H9 (cell line): Measurements from ENCODE around the gene NFKBIA. TPM values are rescaled to one million over a fixed set of nuclear protein-coding genes. Genes with fewer than 3 reads are reported as not detected.

Experiments used
- DNase-seq: peaks from one replicate; pipeline ENCODE4 v3.0.0-alpha.2; 2017
- H2AFZ ChIP-seq: one replicate; pipeline ENCODE4 v1.6.1; 2013; ENCODE audit warnings: mild to moderate bottlenecking, low read length, control low read depth, moderate library complexity
- H2AK5ac ChIP-seq: 2 replicates; pipeline ENCODE4 v1.6.1; 2013; ENCODE audit warnings: low read length, control low read depth, mixed read lengths; ENCODE audit not compliant: insufficient read length
- H2BK120ac ChIP-seq: one replicate; pipeline ENCODE4 v1.6.1; 2013; ENCODE audit warnings: low read depth, mild to moderate bottlenecking, low read length, control low read depth, inconsistent platforms; ENCODE audit not compliant: poor library complexity, severe bottlenecking
- H2BK12ac ChIP-seq: 2 replicates; pipeline ENCODE4 v1.6.1; 2013; ENCODE audit warnings: low read length, control low read depth, mixed read lengths, low read depth; ENCODE audit not compliant: insufficient read length
- H2BK15ac ChIP-seq: 2 replicates; pipeline ENCODE4 v1.6.1; 2013; ENCODE audit warnings: low read depth, low read length, control low read depth
- H2BK20ac ChIP-seq: one replicate; pipeline ENCODE4 v1.6.1; 2013; ENCODE audit warnings: low read depth, mild to moderate bottlenecking, low read length, control low read depth, inconsistent platforms; ENCODE audit not compliant: poor library complexity, severe bottlenecking
- H2BK5ac ChIP-seq: 2 replicates; pipeline ENCODE4 v1.6.1; 2013; ENCODE audit warnings: low read length, control low read depth, mixed read lengths; ENCODE audit not compliant: insufficient read length
- H3K14ac ChIP-seq: 2 replicates; pipeline ENCODE4 v1.6.1; 2013; ENCODE audit warnings: low read length, control low read depth; ENCODE audit not compliant: insufficient read depth
- H3K18ac ChIP-seq: 2 replicates; pipeline ENCODE4 v1.6.1; 2013; ENCODE audit warnings: low read depth, mild to moderate bottlenecking, mixed read lengths, low read length, control low read depth; ENCODE audit not compliant: insufficient read length
- H3K23ac ChIP-seq: 2 replicates; pipeline ENCODE4 v1.6.1; 2013; ENCODE audit warnings: low read length, control low read depth, mixed read lengths, low read depth; ENCODE audit not compliant: insufficient read length
- H3K23me2 ChIP-seq: 2 replicates; pipeline ENCODE4 v1.6.1; 2013; ENCODE audit warnings: low read depth, mild to moderate bottlenecking, mixed read lengths, low read length, control low read depth; ENCODE audit not compliant: insufficient read length, poor library complexity, severe bottlenecking
- H3K27ac ChIP-seq: 2 replicates; pipeline ENCODE4 v1.5.1; 2013; ENCODE audit warnings: low read length, control low read depth, mixed read lengths, low read depth; ENCODE audit not compliant: insufficient read length
- H3K27me3 ChIP-seq: 2 replicates; pipeline ENCODE4 v1.6.1; 2013; ENCODE audit warnings: low read length, control low read depth, inconsistent platforms; ENCODE audit not compliant: insufficient read depth
- H3K4ac ChIP-seq: 2 replicates; pipeline ENCODE4 v1.6.1; 2013; ENCODE audit warnings: low read depth, mild to moderate bottlenecking, control low read depth, inconsistent platforms, low read length, moderate library complexity
- H3K4me1 ChIP-seq: 2 replicates; pipeline ENCODE4 v1.6.1; 2013; ENCODE audit warnings: low read length, control low read depth, inconsistent platforms; ENCODE audit not compliant: insufficient read depth
- H3K4me2 ChIP-seq: 2 replicates; pipeline ENCODE4 v1.6.1; 2013; ENCODE audit warnings: low read length, control low read depth, mixed read lengths; ENCODE audit not compliant: insufficient read length, insufficient read depth
- H3K56ac ChIP-seq: 2 replicates; pipeline ENCODE4 v1.6.1; 2013; ENCODE audit warnings: low read depth, mild to moderate bottlenecking, mixed read lengths, low read length, control low read depth; ENCODE audit not compliant: insufficient read length
- H3K79me1 ChIP-seq: 2 replicates; pipeline ENCODE4 v1.6.1; 2013; ENCODE audit warnings: low read depth, mild to moderate bottlenecking, moderate library complexity, low read length, control low read depth, inconsistent platforms; ENCODE audit not compliant: insufficient read depth, poor library complexity, severe bottlenecking
- H3K79me2 ChIP-seq: 2 replicates; pipeline ENCODE4 v1.6.1; 2013; ENCODE audit warnings: low read length, control low read depth, inconsistent platforms; ENCODE audit not compliant: insufficient read depth
- H3K9ac ChIP-seq: 2 replicates; pipeline ENCODE4 v1.6.1; 2013; ENCODE audit warnings: low read length, control low read depth, mixed read lengths; ENCODE audit not compliant: insufficient read length; ENCODE audit errors: extremely low read depth
- H3K9me3 ChIP-seq: one replicate; pipeline ENCODE4 v1.6.1; 2013; ENCODE audit warnings: low read depth, low read length, inconsistent platforms; ENCODE audit not compliant: control insufficient read depth
- H3T11ph ChIP-seq: one replicate; pipeline ENCODE4 v1.6.1; 2013; ENCODE audit warnings: mild to moderate bottlenecking, low read length, control low read depth, inconsistent platforms
- H4K20me1 ChIP-seq: one replicate; pipeline ENCODE4 v1.6.1; 2013; ENCODE audit not compliant: control insufficient read depth, insufficient read length, insufficient read depth
- H4K5ac ChIP-seq: 2 replicates; pipeline ENCODE4 v1.6.1; 2013; ENCODE audit warnings: low read depth, mild to moderate bottlenecking, mixed read lengths, low read length, control low read depth; ENCODE audit not compliant: insufficient read length
- H4K8ac ChIP-seq: replicated peaks from 2 replicates; pipeline ENCODE4 v1.6.1; 2013; ENCODE audit warnings: low read length, control low read depth, mixed read lengths, low read depth; ENCODE audit not compliant: insufficient read length
- H4K91ac ChIP-seq: 2 replicates; pipeline ENCODE4 v1.6.1; 2013; ENCODE audit warnings: low read depth, mild to moderate bottlenecking, moderate library complexity, mixed read lengths, low read length, control low read depth; ENCODE audit not compliant: insufficient read length
- H3K27ac Mint-ChIP-seq, 3 experiments: 2 replicates in 2 of 3; 3 replicates in 1 of 3; pipeline ENCODE4 v1.8.0; 2020 to 2021; ENCODE audit warnings: mixed read lengths in 3 of 3, mild to moderate bottlenecking in 1 of 3, moderate library complexity in 1 of 3
- H3K27me3 Mint-ChIP-seq: 2 replicates; pipeline ENCODE4 v1.8.0; 2021; ENCODE audit warnings: low read depth, mild to moderate bottlenecking, moderate library complexity, mixed read lengths
- H3K36me3 Mint-ChIP-seq, 3 experiments: 2 replicates in 2 of 3; 3 replicates in 1 of 3; pipeline ENCODE4 v1.8.0; 2020 to 2021; ENCODE audit warnings: low read depth in 3 of 3, mixed read lengths in 3 of 3; ENCODE audit not compliant: insufficient read depth in 1 of 3
- H3K4me1 Mint-ChIP-seq, 2 experiments: 2 replicates each; pipeline ENCODE4 v1.8.0; 2020; ENCODE audit warnings: mixed read lengths in 2 of 2
- H3K4me3 Mint-ChIP-seq, 2 experiments: 2 replicates in 1 of 2; 3 replicates in 1 of 2; pipeline ENCODE4 v1.8.0; 2020 to 2021; ENCODE audit warnings: mild to moderate bottlenecking in 2 of 2, mixed read lengths in 2 of 2, moderate library complexity in 1 of 2
- H3K9me3 Mint-ChIP-seq, 2 experiments: 2 replicates in 1 of 2; 3 replicates in 1 of 2; pipeline ENCODE4 v1.8.0; 2020; ENCODE audit warnings: mild to moderate bottlenecking in 2 of 2, mixed read lengths in 2 of 2, moderate library complexity in 1 of 2
- CTCF ChIP-seq: fragments of 200-600 bp; sonication (generic); conservative IDR thresholded peaks from 3 replicates; pipeline ENCODE4 v1.8.0; 2021; ENCODE audit warnings: antibody characterized with exemption, mild to moderate bottlenecking
- WGBS: extraction: QIAGEN DNeasy Blood & Tissue Kit; methylation state at CpG from one replicate; pipeline ENCODE4 v1.1.7; 2013; ENCODE audit warnings: missing lambda C conversion rate, low lambda C conversion rate, mixed read lengths; ENCODE audit not compliant: insufficient read length; ENCODE audit errors: extremely low coverage; 5-methylcytosine and 5-hydroxymethylcytosine counted together
- total RNA-seq: library from RNA; stranded (reverse); gene quantifications from 2 replicates; pipeline ENCODE4 v1.2.1, GENCODE V29; 2021

NFKBIA gene
- total RNA-seq, 1 experiment from 2014 or later: 38.4 TPM

GRCh38 chr14:35401422-35402265 is 2.9 kb downstream of the NFKBIA start:
- Mint-ChIP-seq H3K4me1 (peaks cover 50 to 52% of the 10 kb centered on the region in 2 experiments), H3K36me3 (peaks cover 20 to 43% (median 37%) of the 10 kb centered on the region in 3 experiments; a peak in 6 of 7 replicates), H3K4me3 (no peak overlapping the region; a peak in 1 of 5 replicates), H3K9me3 (no peaks in the 10 kb centered on the region), H3K27me3 (no peaks in the 10 kb centered on the region), H3K27ac (no peak overlapping the region; a peak in 1 of 7 replicates)
- Histone ChIP-seq H4K20me1 (no peaks in the 10 kb centered on the region), H3K27ac (no peak overlapping the region), H4K8ac (no peak overlapping the region), H3K4me2 (no peak overlapping the region), H2AFZ (no peak overlapping the region), H2BK20ac (no peak overlapping the region), H3K23me2 (peaks cover 6% of the 10 kb centered on the region), H3K79me2 (no peaks in the 10 kb centered on the region), H3K18ac (no peak overlapping the region), H4K5ac (no peak overlapping the region), H3K23ac (no peak overlapping the region), H2AK5ac (no peak overlapping the region), H3K9ac (no peak overlapping the region), H3K27me3 (no peaks in the 10 kb centered on the region), H3K9me3 (no peaks in the 10 kb centered on the region), H2BK5ac (no peak overlapping the region), H3K79me1 (no peaks in the 10 kb centered on the region), H3T11ph (no peak overlapping the region), H3K14ac (no peak overlapping the region), H2BK15ac (no peak overlapping the region), H3K4ac (no peak overlapping the region), H4K91ac (no peak overlapping the region), H3K4me1 (peaks cover 10% of the 10 kb centered on the region), H3K56ac (no peak overlapping the region), H2BK120ac (no peak overlapping the region), H2BK12ac (no peak overlapping the region)
- WGBS: no CpG with 5 or more reads among the region's 14 CpGs
- no peak for TF ChIP-seq CTCF
- DNase-seq: no peak
